B cell (primary cell): Measurements from ENCODE around the gene MC5R.

Experiments
- CTCF ChIP-seq: fragments of 200-600 bp; IDR thresholded peaks from one replicate; pipeline ENCODE4 v1.8.0; 2022; ENCODE audit warnings: antibody characterized with exemption, mild to moderate bottlenecking
- EZH2 ChIP-seq: IDR thresholded peaks from 2 replicates; pipeline ENCODE4 v1.6.1; 2012; ENCODE audit warnings: borderline replicate concordance, low read depth, mild to moderate bottlenecking, moderate library complexity, low read length; ENCODE audit not compliant: insufficient read depth, poor library complexity, severe bottlenecking

- TF ChIP-seq CTCF, result no peak
- no peak for TF ChIP-seq EZH2
These were observed 12.0 kb upstream of the MC5R start for GRCh38 chr18:13811993-13812392.
